HG02571 (cell line): ENCODE data around the gene TBC1D21.
"Not testable (repeated sequence)": the region's sequence is repeated elsewhere in the genome, so short reads cannot be mapped to it uniquely, and the experiment has no call there.

ENCODE experiments used
- ATAC-seq: cut with Tn5 transposase; IDR thresholded peaks from one replicate; pipeline ENCODE4 v1.9.1; 2021; ENCODE audit warnings: mild to moderate bottlenecking, moderate library complexity; ENCODE audit not compliant: unreplicated experiment

Gene TBC1D21

GRCh38 chr15:73927003-73927475, 53.7 kb downstream of the TBC1D21 start:
- no peak for ATAC-seq

- ATAC-seq: no peak
Observed at GRCh38 chr15:73927476-73928240, 54.3 kb downstream of the TBC1D21 start.

- ATAC-seq: no peak
Observed at GRCh38 chr15:73928241-73928579, 54.8 kb downstream of the TBC1D21 start.

- ATAC-seq: no peak
Observed at GRCh38 chr15:73928971-73929627, 55.7 kb downstream of the TBC1D21 start.

- no peak for ATAC-seq
Observed at GRCh38 chr15:73930371-73930770, 57.0 kb downstream of the TBC1D21 start.

- no peak for ATAC-seq
Observed at GRCh38 chr15:73930790-73931281, 57.5 kb downstream of the TBC1D21 start.

- no peak for ATAC-seq
Observed at GRCh38 chr15:73931441-73931840, 58.1 kb downstream of the TBC1D21 start.

- ATAC-seq: no peak
Observed at GRCh38 chr15:73932381-73933191, 59.2 kb downstream of the TBC1D21 start.

- no peak for ATAC-seq
Observed at GRCh38 chr15:73934281-73934680, 60.9 kb downstream of the TBC1D21 start.

- no peak for ATAC-seq
Observed at GRCh38 chr15:73935547-73935946, 62.2 kb downstream of the TBC1D21 start.

GRCh38 chr15:73936181-73936580, 62.8 kb downstream of the TBC1D21 start:
- ATAC-seq: no peak

GRCh38 chr15:73936588-73937290, 63.4 kb downstream of the TBC1D21 start:
- ATAC-seq: no peak

- no peak for ATAC-seq
Observed at GRCh38 chr15:73937296-73937695, 63.9 kb downstream of the TBC1D21 start.

- ATAC-seq: no peak
Observed at GRCh38 chr15:73937726-73938125, 64.4 kb downstream of the TBC1D21 start.

- not testable (repeated sequence) for ATAC-seq
Observed at GRCh38 chr15:73938516-73938915, 65.2 kb downstream of the TBC1D21 start.
